HUES48 (cell line): ENCODE data around the gene NSRP1.
"Not testable (repeated sequence)": the region's sequence is repeated elsewhere in the genome, so short reads cannot be mapped to it uniquely, and the experiment has no call there.

ENCODE experiments used
- H3K27ac ChIP-seq: one replicate; pipeline ENCODE4 v1.7.0; 2013; ENCODE audit warnings: low read depth, low read length, inconsistent platforms
- H3K27me3 ChIP-seq: 2 replicates; pipeline ENCODE4 v1.6.1; 2013; ENCODE audit warnings: mild to moderate bottlenecking, low read length; ENCODE audit not compliant: control insufficient read depth, insufficient read depth
- H3K36me3 ChIP-seq: 2 replicates; pipeline ENCODE4 v1.6.1; 2013; ENCODE audit warnings: low read length; ENCODE audit not compliant: control insufficient read depth, insufficient read depth
- H3K4me1 ChIP-seq: 2 replicates; pipeline ENCODE4 v1.6.1; 2013; ENCODE audit warnings: mild to moderate bottlenecking, low read length; ENCODE audit not compliant: control insufficient read depth, insufficient read depth
- H3K4me3 ChIP-seq: 2 replicates; pipeline ENCODE4 v1.5.1; 2013; ENCODE audit warnings: mild to moderate bottlenecking, low read depth, low read length
- H3K9ac ChIP-seq: 2 replicates; pipeline ENCODE4 v1.6.1; 2013; ENCODE audit warnings: mild to moderate bottlenecking, low read depth, low read length, moderate library complexity
- H3K9me3 ChIP-seq: 2 replicates; pipeline ENCODE4 v1.6.1; 2013; ENCODE audit warnings: low read length; ENCODE audit not compliant: control insufficient read depth, insufficient read depth

NSRP1 gene

GRCh38 chr17:30093463-30094147 is 23.0 kb upstream of the NSRP1 start:
- no peaks in the 10 kb centered on the region; the same call in 1 of the 2 replicates for H3K27me3 ChIP-seq
- no peaks in the 10 kb centered on the region for H3K4me1 ChIP-seq
- no peaks in the 10 kb centered on the region for H3K36me3 ChIP-seq
- H3K9me3 ChIP-seq, result no peaks in the 10 kb centered on the region
- H3K27ac ChIP-seq, result no peak overlapping the region
- H3K9ac ChIP-seq, result no peak overlapping the region
- no peak overlapping the region for H3K4me3 ChIP-seq

DNA sequence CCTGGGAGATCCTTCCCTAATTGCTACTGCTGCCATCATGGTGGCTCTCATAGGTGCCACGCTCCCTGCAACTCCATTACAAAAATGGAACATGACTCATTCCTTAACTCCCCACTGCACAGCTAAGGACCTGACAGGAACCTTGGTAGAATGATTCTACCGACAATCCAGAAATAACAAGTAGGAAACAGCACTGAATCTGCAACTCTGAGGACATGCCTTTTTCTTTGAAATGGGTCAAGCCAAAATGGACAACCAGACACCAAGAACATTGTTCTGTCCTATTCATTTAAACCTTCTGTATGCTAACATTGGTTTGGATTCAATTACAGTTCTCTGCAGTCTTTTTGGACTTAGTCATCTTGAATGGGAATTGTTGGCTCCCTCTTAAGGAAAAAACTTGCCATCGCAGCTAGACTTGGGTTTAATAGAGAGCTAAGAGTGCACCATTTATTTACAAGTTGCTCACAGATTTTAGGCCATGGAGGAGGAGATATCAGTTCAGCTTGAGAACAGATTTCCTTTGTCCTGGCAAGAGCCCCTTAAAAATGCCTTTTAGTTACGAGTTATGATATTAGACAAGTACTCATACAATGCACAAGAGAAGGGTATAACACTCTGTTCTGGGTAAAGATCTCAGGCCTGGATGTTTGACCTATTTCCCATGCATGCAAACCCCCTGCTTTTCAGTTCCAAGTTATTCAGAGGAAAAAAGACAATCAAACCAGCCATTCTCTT is 20.9 kb upstream of the NSRP1 start:
- no peak overlapping the region for H3K27ac ChIP-seq

DNA sequence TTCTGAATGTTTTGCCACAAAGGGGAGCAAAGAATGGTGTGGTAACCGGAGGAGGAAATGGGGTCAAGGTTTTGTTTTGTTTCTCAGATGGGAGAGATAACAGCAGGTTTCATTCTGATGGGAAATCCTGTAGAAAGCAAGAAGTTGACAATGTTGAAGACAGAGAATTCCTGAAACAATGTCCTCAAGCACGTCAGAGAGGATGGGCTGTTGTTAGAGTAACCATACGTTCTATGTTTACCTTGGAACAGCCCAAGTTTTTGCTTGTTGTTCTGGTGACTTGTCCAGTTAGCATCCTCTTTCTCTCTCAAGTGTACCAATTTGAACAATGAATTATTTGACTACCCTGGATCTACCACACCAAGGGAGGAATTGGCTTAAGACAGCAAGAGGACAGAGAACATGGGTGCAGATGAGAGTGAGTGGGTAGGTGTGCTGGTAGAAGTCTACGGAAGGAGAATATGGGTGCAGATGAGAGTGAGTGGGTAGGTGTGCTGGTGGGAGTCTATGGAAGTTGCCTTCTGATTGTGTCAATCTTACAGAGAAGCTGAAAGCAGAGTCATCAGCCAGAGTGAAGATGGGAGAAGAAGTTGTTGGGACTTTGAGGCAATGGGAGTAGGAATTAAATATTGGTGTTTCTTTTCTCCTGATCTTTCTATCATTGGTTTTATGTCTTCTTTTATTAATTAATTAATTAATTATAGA is 14.8 kb upstream of the NSRP1 start:
- H3K27me3 ChIP-seq, result no peaks in the 10 kb centered on the region
- H3K27ac ChIP-seq, result no peak overlapping the region
- no peaks in the 10 kb centered on the region for H3K4me1 ChIP-seq
- no peaks in the 10 kb centered on the region for H3K36me3 ChIP-seq
- no peaks in the 10 kb centered on the region for H3K9me3 ChIP-seq
- H3K4me3 ChIP-seq, result no peak overlapping the region
- H3K9ac ChIP-seq, result no peak overlapping the region

More for the DNA sequence above, 20.9 kb upstream of the NSRP1 start:
- H3K9me3 ChIP-seq, result no peaks in the 10 kb centered on the region
- no peaks in the 10 kb centered on the region for H3K4me1 ChIP-seq
- H3K27me3 ChIP-seq, result no peaks in the 10 kb centered on the region
- no peak overlapping the region for H3K9ac ChIP-seq
- no peak overlapping the region for H3K4me3 ChIP-seq
- no peaks in the 10 kb centered on the region for H3K36me3 ChIP-seq

DNA sequence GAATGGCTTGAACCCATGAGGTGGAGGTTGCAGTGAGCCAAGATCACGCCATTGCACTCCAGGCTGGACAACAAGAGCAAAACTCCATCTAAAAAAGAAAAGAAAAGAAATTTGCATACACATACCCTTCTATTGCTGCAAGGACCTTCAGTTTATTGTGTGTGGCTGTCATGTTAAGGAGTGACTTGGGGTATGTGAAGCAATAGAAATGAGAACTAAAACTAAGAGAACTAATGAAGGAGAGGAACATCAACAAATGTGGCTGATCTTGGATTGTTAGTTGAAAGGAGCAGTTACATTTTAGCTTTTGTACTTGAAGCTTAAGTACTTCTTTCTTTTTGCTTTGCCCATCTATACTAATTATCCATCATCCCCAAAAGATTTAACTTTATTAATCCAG is 12.7 kb upstream of the NSRP1 start:
- Histone ChIP-seq H3K4me1 (no peaks in the 10 kb centered on the region), H3K27me3 (no peaks in the 10 kb centered on the region), H3K9ac (no peak overlapping the region), H3K27ac (no peak overlapping the region), H3K4me3 (no peak overlapping the region), H3K9me3 (no peaks in the 10 kb centered on the region), H3K36me3 (no peaks in the 10 kb centered on the region)

DNA sequence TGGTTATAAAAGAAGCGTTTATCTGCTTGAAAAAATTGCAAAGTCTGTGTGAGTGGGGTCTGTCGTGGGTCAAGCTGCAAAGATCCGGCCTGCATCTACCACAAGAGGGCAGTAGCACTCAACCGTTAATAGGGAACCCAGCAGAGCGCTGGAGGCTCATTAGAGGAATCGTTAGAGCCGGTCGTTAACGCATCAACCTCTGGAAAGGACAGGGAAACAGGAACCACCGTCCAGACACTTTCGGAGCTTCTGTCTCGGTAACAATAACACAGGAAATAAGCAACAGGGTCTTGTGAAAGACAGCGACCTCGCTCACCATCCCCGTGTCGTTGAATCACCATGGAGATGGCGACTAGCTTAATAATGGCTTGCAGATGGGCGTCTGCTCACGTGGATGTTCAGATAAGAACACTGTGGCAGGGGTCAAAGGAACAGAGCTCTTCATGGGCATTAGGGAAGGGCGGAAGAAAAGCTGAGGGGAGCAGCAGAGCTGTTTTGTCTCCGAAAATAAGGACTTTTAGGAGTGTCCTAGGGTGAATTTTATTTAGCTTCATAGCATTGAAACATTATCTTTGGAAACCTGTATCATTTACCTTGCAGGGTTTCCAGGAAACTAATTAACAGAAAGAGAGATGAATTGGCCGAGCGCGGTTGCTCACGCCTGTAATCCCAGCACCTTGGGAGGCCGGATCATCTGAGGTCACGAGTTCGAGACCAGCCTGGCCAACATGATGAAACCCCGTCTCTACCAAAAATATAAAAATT is 11.9 kb upstream of the NSRP1 start:
- Histone ChIP-seq H3K9ac (peak overlapping the region; percentile 38; the same call in 1 of the 2 replicates), H3K27ac (peak overlapping the region; percentile 43)

GRCh38 chr17:30112794-30113193 is 3.8 kb upstream of the NSRP1 start:
- Histone ChIP-seq H3K27me3 (no peaks in the 10 kb centered on the region), H3K36me3 (no peaks in the 10 kb centered on the region), H3K27ac (no peak overlapping the region), H3K4me1 (0 out of 2 replicates have a peak, but pooled peaks cover under 1% of the 10 kb centered on the region), H3K9me3 (no peaks in the 10 kb centered on the region), H3K9ac (no peak overlapping the region), H3K4me3 (no peak overlapping the region)

More for the DNA sequence above, 11.9 kb upstream of the NSRP1 start:
- H3K9me3 ChIP-seq, result no peaks in the 10 kb centered on the region
- no peaks in the 10 kb centered on the region for H3K4me1 ChIP-seq
- H3K4me3 ChIP-seq, result peak overlapping the region; percentile 67
- H3K27me3 ChIP-seq, result no peaks in the 10 kb centered on the region
- H3K36me3 ChIP-seq, result no peaks in the 10 kb centered on the region

DNA sequence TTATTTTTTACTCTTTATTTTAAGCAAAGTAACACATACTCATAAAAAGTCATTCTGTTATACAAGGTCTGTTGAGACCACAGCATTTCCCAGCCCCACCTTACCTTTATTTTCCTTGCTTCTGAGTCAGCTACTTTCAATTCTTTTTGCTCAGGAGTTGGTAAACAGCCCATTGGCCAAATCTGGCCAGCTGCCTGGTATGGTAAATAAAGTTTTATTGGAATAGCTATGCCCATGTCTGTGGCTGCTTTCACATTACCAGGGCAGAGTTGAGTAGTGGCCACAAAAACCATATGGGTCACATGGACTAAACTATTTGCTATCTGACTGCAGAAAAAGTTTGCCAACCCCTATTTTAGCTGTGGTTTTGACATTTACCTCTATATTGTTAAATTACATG is 3.4 kb upstream of the NSRP1 start:
- Histone ChIP-seq H3K27ac (no peak overlapping the region), H3K9ac (no peak overlapping the region), H3K9me3 (no peaks in the 10 kb centered on the region), H3K4me1 (0 out of 2 replicates have a peak, but pooled peaks cover 4% of the 10 kb centered on the region), H3K4me3 (no peak overlapping the region), H3K27me3 (no peaks in the 10 kb centered on the region), H3K36me3 (peaks cover 3% of the 10 kb centered on the region; the same call in 1 of the 2 replicates)

- Histone ChIP-seq H3K9me3 (no peaks in the 10 kb centered on the region), H3K36me3 (peaks cover 23% of the 10 kb centered on the region), H3K9ac (peak overlapping the region; percentile 99), H3K4me1 (0 out of 2 replicates have a peak, but pooled peaks cover 4% of the 10 kb centered on the region), H3K27ac (peak overlapping the region; percentile 94), H3K27me3 (no peaks in the 10 kb centered on the region), H3K4me3 (peak overlapping the region; percentile 92)
Observed at GRCh38 chr17:30116345-30116660, 313 bp upstream of the NSRP1 start.

DNA sequence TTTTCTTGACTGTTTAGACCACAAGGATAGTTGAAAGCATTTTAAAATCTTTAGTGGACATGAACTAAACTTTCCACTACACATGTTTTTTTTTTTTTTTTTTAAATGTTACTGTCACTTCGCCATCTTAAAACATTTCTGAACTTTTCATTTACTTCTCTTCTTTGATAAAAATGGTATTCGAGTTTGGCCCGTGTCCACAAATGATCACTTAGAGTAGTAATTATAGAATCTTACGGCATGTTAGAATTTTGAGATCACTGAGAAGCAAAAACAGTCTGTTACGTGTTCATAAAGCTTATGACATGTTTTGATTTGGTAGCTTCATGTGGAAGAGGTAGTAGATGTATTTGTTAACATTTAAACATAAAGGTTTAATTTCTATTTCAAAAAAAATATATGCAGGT is 1.1 kb downstream of the NSRP1 start:
- peak overlapping the region; percentile 92 for H3K4me3 ChIP-seq
- H3K4me1 ChIP-seq, result 0 out of 2 replicates have a peak, but pooled peaks cover 4% of the 10 kb centered on the region
- H3K27ac ChIP-seq, result no peak overlapping the region
- H3K36me3 ChIP-seq, result peaks cover 25% of the 10 kb centered on the region
- H3K9me3 ChIP-seq, result no peaks in the 10 kb centered on the region
- no peaks in the 10 kb centered on the region for H3K27me3 ChIP-seq
- H3K9ac ChIP-seq, result peak overlapping the region; percentile 99

GRCh38 chr17:30118635-30119034 is 2.0 kb downstream of the NSRP1 start:
- H3K4me1 ChIP-seq, H3K9ac ChIP-seq, H3K27me3 ChIP-seq, H3K9me3 ChIP-seq, H3K4me3 ChIP-seq, H3K27ac ChIP-seq: not testable (repeated sequence)
- peaks cover 32% of the 10 kb centered on the region for H3K36me3 ChIP-seq
